Activated CD4-positive, alpha-beta T cell treated with anti-CD3 and anti-CD28 coated beads for 4 hours (primary cell): ENCODE measurements around the gene CDC26.
"Not testable (repeated sequence)": the region's sequence is repeated elsewhere in the genome, so short reads cannot be mapped to it uniquely, and the experiment has no call there.

Source experiments
- DNase-seq, 2 donors: peaks; one replicate each; pipeline ENCODE4 v3.0.0-alpha.2; 2020

CDC26 gene

DNA sequence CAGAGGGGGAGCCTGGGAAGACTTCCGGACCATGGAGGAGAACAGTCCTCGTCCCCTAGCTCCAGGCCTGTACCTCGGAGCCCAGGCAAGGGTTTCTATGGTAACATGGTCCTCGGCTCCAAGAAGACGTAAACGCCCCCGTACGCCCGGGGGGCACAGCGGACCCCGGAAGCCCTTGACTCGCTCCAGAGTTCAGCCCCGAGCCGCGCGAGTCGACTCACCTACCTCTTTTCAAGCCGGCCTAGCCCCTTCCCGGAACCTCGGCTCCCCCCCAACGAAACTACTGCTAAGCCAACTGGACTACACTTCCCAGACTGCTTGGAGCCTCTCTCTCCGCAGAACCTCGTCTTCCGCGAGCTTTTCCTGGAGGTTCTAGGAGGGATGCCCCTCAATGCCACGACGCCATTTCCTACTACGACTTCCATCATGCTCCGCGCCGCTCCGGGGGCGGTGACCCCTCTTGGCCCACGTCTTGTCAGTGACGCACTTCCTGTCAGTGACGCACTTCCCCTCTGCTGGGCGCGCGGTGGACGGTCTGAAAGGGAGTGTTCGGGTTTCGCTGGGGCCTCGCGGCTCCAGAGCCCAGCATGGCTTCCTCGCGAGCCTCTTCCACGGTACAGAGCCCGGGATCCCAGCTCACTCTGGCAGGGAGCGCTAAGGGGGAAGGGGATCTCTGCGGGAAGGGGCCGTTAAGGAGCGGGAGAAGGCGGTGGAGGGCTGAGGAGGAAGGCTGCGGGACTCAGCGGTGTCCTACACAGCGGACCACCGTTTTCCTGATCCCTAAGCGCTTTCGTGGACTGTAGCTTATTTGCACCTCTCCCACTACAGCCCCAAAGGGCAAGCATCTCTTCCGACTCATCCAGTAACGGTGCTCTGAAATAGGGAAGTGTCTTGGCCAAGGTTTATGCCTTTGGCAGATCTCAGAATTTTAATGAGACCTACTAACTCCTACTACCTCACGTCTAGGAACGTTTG lies at the start of gene CDC26, which contains the start of gene PRPF4:
Gene CDC26, minus strand, starts transcription at position 416 of the 975 bp plus-strand sequence. CDS start 3,065 bp downstream, outside the sequence.
Gene PRPF4, plus strand, starts transcription at position 502 of the 975 bp plus-strand sequence. Its CDS starts 86 bp downstream, at position 588.
- DNase-seq, result peak; percentile 95

DNA sequence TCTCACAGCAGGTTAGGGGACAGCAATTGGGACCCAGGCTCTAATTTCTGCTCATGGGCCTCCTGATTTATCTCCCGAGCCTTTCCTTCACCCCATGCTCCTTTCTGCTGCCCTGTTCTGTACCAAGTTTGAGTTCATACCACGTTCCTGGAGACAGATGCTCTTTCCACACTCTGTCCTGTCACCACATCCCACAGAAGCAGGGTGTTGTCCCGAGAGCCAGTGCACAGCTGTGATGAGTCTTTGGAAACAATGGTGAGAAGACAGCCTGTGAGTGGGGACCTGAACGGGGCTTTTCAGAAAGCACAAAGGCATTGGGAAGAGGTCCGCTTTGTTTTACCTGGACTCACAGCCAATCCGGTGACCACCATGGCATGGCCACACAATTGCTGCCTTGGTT lies 47.3 kb upstream of the CDC26 start:
- no peak for DNase-seq

DNA sequence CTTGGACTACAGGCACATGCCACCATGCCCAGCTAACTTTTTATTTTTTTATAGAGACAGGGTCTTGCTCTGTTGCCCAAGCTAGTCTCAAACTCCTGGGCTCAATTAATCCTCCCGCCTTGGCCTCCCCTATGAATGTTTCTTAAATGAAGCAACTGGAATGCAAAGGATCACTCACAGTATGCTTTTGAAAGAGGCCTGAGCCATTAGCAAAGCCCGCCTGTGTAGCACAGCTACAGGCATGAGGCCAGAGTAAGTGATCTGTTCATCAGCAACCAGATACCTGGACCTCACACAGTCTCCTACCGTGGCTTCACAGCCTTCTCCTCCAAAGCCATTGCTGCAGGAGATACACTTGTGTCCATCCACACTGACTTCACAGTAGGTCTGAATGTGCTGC lies 44.7 kb upstream of the CDC26 start:
- DNase-seq, result no peak

DNA sequence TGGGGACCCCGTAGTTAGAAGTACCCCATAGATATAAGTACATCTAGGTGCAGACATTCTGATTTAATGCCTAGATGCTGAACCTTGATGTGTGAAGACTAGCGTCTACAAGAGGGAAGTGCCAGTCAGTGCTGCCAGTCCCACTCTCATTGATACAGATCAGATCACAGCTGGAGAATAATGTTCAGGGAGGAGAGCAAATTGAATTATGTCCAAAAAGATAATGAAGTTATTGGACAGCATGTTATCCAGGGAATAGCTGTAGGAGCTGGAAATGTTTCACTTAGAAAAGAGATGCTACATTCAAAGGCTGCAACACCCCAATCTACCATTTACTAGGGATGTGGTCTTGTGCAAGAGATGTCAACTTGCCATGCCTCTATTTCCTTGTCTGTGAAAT lies 43.7 kb upstream of the CDC26 start:
- no peak for DNase-seq

DNA sequence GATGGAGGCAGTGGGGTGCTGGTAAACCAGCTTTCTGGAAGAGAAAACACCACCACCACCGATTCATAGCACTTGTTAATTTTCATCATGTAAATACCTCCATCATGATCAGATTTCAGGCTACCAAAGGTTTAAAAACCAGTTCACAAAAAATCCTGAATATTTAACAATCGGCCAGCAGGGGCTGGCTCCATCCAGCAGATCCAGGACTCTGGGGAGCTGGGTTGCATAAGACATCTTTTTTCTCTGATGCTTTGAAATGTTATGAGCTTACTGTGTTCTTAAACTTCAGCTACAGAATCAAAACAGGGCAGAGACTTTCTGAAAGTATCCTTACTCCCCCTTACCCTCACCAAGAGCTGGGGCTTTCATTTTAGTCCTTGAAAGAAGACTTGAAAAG lies 42.4 kb upstream of the CDC26 start:
- no peak for DNase-seq

DNA sequence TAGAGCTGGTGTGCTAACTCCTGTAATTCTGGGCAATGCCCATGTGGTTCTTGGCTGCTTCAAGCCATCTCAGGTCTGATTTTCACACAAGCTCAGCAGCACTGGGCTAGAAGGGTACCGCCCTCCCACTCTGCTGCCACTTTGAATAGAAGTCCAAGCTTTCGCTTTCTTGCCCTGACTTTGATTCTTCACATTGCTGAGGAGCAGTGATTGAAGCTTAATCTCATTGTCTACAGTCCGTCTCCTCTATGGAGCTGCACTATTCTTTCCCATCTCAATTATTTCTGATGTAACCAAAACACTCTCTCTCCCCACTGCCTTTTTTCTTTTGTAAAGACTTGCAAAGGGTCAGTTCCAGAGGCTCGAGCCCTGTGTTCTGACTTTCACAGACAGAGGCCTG lies 40.7 kb upstream of the CDC26 start:
- no peak for DNase-seq

DNA sequence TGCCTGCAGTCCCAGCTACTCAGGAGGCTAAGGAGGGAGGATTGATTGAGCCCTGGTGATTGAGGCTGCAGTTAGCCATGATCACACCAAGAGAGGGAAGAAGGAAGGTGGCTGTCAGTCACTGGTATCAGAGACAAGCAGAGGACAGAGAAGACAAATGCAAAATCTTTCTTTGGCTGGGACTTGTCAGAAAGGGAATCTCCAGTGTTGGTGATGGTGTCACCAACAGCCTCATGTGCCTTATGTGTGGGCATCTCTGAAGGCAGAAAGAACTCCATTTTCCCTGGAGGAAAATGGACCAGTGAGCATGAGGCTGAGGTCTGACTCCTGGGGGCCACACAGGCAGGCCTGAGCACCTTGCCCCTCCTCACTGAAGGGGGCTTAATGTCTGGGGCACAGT lies 39.9 kb upstream of the CDC26 start:
- no peak for DNase-seq

DNA sequence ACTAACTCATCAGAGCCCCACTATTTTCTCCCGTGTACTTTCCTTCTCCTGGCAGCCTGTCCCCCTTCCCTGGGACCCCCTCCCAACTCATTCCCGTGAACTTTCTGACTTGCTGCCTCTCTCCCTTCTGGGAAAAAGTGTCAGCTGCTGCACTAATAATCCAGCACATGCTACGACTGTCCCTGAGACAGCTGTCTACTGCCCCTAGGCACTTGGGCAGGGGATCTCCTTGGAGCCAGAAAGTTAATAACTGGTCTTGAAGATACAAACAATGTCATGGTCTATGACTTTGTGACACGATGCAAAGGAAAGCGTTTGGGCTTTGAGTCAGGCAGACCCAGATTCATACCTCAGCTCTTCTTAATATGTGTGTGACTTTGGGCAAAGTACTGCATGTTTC lies 37.9 kb upstream of the CDC26 start:
- no peak for DNase-seq

DNA sequence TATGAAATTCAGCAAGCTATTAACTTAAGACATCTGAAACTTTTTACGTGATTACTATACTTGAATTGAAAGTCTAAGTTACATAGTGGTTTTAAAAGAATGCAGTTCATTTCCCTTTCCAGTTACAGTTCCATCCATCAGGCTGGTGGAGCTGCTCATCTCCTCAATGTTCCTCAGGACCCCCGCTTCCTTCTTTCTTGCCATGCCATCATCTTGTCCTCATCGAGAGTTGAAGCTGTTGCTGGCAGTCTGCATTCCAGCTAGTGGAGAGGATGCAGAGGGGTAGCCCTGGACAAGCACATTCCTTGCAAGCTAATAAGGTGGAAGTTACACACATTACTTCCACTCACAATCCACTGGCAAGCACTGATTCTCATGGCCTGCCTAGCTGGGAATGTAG lies 36.6 kb upstream of the CDC26 start:
- DNase-seq, result no peak

DNA sequence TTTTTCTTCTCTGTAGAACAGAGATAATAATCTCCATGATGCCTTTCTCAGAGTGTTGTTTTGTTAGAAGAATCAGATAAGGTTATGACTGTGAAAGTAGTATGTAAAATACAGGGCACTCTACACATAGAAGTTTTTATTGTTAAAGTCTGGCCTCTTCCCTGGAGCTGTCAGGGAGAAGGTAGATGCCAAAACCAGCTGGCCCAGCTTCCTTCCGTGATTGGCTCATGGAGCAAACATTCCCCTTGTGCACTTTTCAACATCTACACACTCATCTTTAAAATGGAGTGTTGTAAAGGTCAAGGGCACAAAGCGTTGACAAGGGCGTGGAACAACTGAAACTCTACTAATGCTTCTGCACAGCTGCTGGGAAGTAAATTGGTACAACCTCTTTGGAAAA lies 35.2 kb upstream of the CDC26 start:
- no peak for DNase-seq

DNA sequence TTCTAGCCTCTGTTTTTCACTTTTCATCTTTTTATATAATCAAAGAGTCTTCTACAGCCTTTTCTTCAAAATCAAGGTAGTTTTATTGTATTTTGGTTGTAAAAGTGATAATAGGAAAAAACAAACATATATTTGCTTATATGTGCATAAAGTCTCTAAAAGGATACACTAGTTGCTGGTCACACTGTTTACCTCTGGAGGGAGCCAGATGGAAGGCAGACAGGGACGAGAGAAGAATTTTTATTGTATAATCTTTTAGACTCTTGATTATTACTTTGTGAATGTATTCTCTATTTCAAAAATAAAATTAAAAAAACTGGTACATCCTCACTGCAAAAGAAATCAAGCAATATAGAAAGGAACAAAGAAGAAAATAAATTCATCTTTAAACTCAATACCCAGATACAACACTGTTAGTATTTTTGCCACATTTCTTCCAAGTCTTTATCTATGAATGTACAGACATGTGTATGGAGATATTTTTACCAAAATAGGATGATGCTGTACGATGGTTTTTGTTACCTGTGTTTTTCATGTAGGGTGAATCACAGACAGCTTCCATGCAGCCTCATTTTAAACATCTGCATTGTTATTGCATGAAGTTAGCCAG lies 33.9 kb upstream of the CDC26 start:
- peak in 1 of 2 donors; percentile 13 for DNase-seq

DNA sequence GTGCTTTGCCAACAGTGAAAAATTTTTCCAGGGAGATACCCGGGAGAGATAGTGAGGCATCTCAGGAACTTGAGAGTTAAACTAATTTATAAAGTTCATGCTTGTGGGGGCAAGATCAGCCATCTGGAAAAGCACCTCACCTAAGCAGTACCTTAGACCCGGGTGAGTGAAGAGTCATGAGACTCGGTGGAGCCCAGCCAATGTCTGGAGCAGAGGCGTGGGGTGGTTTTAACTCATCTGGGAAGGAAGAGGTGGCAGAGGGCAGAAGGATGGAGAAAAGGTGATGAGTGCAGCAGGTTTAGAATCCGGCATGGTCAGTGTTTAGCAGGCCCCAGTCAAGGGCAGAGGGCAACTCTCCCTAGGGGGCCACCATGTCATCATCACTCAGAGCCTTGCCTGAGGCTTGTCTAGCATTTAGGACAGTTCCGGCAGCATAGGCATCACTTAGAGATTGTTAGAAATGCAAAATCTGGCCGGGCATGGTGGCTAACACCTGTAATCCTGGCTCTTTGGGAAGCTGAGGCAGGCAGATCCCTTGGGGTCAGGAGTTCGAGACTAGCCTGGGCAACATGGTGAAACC lies 32.1 kb upstream of the CDC26 start:
- DNase-seq, result no peak

DNA sequence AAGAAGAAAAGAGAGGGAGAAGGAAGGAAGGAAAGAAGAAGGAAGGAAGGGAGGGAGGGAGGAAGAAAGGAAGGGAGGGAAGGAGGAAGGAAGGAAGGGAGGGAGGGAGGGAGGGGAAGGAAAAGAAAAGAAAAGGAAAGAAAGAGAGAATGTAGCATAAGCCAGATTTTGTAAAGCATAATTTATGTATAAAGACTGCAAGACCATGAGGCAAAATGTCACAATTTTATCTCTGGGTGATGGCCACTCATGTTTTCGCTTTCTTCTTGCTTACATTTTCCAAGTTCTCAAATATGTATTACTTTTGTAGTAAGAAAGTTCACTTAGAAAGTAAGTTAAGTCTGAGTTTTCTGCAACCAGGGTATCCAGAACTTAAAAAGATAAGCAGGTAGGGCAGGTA lies 31.2 kb upstream of the CDC26 start:
- no peak for DNase-seq

DNA sequence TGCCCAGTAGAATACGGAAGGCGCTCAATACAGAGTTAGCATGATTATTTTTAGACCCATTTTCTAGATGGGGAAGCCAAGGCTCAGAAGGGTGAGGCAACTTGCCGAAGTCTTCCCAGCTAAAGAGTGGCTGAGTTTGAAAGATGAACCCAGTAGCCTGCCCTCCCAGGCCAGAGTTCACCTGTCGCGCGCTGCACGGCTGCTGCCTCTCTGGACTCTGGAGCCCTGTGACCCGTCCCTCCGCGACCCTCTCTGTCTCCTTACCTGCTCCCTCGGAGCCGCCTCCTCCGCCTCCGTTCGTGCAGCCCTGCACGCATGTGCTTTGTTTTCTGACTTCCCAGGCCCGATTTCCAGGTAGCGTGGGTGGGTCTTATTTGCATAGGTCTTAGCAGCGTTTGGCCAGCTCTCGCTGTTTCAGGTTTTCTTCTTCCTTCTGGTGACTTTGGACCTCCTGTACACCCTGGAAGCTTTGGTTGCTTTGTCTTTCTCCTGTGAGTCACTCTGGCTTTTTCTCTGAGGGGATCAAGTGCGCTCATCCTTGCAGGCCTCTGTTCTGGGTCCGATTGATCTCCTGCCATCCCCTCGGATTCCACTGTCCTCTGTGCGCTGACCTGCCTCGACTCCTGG lies 27.5 kb upstream of the CDC26 start, which contains the start of gene RNF183:
Gene RNF183, minus strand, starts transcription at position 585 of the 627 bp plus-strand sequence. CDS start 5,192 bp downstream, outside the sequence.
- DNase-seq, result no peak

DNA sequence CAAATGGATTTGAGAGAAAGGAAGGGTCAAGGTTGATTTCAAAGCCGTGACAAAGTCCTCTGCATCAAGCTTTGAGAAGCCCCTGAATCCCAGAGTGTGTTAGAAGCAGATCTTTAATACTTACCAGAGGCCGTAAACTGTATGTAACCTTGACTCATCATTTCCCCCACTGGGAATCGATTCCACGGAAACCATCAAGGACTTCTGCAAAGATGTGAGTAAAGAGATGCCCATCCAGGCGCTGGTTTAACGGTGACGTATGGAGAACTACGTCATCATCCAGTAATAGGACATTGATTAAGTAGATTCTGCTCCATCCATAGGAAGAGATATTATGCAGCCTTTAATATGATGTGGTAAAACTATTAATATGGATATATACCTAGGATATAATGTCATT lies 26.2 kb upstream of the CDC26 start:
- no peak for DNase-seq

DNA sequence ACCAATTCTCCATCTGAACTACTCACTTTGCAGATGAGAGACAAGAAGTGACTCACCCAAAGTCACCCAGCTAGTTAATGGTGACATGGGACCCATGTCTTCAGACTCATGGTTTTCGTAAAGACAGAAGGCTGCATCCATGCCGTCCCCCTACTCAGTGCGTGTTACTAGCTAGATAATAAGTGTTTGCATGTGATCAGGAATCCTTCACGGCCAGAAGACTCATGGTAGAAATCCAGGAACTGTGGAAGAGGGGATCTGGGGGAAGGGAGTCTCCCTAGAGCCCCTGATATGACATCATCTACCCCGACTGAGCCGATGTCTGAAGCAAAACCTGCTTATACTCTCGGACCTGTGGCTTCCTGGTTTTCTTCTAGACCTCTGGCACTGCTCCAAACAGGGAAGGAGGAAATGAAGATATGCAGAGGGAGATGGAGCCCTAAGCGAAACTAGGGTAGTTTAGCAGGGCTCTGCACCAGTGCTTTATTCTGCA lies 24.5 kb upstream of the CDC26 start:
- DNase-seq, result no peak

DNA sequence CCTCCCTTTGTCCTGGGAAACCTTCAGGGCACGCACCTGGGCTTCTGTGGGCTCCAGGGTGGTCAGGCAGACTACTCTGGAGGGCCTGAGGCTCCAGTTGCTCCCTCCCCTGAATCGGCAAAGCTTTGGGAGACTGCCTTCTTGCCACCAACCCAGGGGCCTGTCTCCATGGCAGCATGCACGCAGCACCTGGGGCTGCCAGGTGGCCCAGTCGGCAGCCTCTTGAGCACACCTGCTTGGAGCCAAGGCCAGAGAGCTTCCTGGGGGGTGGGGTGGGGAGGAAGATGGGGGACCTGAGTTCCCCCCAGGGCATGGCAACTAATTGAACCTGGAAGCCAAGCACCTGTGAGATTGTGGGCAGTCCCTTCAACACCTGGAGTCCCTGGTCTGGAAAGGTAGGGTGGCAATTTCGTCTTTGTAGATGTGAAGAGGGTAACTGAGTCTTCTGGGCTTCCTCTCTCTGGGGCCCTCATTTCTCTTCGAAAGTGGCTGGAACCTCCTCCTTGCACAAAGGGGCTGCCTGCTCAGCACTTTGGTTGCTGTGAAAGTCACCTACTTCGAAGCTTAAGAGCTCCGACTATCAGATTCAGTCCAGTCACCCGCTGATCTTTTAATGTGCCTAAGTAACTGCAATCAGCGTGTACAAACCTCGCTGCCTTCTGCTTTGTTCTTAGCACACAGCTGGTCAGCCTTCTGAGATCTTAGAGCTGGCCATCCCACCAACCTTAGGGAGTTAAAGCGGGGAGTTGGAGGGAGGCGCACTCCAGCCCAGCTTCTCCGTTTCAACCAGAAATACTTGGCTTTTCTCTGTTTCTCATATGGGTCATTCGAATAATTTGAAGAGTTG lies 23.8 kb upstream of the CDC26 start:
- DNase-seq, result no peak

DNA sequence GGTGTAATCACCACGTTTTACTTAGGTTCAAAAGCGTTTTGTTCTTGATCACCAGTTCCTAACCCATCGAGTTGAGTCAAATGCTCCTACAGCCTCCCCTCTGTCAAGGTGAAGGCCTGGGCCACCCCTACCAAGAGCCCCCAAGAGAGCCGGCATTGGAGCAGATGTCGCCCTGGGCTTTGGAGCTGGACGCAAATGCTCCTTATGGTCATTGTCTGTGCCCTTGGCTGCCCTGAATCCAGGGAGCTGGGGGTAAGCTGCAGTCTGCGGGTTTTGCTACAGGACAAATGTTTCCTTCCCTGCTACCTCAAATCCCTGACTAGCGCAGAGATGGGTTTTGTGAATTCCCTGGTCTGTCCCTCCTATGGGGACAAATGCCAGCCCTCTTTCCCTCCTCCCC lies 22.9 kb upstream of the CDC26 start:
- no peak for DNase-seq

DNA sequence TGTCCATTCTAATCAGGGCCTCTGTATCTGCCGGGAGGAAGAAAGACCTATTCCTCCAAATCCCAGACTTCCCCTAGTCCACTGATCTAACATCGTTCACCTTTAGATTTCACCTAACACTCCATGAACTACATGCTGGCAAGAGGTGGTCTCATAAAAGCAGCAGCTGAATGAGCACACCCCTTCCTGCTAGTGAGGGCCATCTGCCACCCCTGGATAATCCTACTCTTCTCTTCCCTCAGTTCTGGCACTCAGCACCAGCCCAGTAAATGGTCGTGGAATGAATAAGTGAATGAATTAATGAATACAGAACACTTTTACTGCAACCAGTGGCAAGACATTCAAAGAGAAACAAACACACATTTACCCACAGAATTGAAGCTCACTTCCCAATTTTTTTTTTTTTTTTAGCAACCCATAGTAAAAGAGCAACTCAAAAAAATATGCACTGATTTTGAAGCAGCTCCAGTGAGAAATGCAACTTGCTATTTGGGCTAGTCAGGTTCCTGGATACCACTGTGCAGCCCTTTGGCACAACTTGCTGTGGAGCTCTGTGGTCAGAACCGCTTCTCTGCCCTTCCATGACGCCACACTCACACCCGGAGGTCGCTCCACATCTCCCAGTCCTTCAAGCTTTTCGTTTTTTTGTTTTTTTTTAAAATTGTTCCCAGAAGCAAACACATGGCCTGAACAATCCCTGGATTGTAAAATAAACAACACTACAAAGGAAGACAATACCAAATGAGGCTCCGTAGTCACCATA lies 21.6 kb upstream of the CDC26 start:
- no peak for DNase-seq

DNA sequence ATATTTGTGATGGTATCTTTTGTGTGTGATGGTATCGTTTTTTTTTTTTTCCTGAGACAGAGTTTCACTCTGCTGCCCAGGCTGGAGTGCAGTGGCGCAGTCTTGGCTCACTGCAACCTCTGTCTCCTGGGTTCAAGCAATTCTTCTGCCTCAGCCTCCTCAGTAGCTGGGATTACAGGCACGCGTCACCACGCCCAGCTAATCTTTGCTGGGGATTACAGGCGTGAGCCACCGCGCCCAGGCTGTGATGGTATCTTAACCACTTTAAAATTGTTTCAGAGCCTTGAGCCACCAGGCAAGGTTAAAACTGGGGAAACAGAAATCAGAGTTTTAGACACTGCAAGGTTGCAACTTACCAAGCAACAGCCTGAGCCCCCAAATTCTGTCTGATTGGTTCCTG lies 20.9 kb upstream of the CDC26 start:
- DNase-seq, result not testable (repeated sequence)

DNA sequence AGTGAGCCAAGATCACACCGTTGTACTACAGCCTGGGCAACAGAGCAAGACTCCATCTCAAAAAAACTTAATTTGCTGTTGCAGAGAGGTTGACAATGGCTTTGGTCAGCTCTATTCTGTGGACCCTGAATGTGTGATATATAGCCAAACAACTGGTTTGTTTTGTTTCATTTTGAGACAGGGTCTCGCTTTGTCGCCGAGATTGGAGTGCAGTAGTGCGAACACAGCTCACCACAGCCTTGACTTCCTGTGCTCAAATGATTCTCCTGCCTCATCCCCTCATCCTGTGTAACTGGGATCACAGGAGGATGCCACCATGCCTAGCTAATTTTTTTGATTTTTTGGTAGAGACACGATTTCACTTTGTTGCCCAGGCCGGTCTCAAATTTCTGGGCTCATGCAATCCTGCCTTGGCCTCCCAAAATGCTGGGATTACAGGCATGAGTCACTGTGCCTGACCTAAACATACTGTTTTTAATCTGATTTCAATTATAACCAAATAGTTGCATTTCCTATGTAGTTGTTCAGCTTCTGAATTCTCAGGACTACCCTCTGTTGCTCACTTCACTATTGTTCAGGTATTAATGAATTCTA lies 18.0 kb upstream of the CDC26 start:
- no peak for DNase-seq
